WTC11 (cell line): ENCODE results near the gene PFDN5.

Source experiments
- ELF4 ChIP-seq: sonication (generic); formaldehyde crosslinking; IDR thresholded peaks from 2 replicates; pipeline ENCODE4 v1.8.1; 2022; ENCODE audit warnings: low read depth, mild to moderate bottlenecking, moderate library complexity, missing genetic modification reagents
- NFYB ChIP-seq: sonication (generic); formaldehyde crosslinking; conservative IDR thresholded peaks from 2 replicates; pipeline ENCODE4 v1.8.0; 2022; ENCODE audit warnings: low read depth, missing genetic modification reagents
- NR3C1 ChIP-seq: sonication (generic); formaldehyde crosslinking; conservative IDR thresholded peaks from 2 replicates; pipeline ENCODE4 v1.8.1; 2023; ENCODE audit warnings: low read depth, mild to moderate bottlenecking, missing genetic modification reagents
- SP1 ChIP-seq: sonication (generic); formaldehyde crosslinking; conservative IDR thresholded peaks from 2 replicates; pipeline ENCODE4 v1.8.1; 2022; ENCODE audit warnings: missing genetic modification reagents
- ZNF138 ChIP-seq: sonication (generic); formaldehyde crosslinking; conservative IDR thresholded peaks from 2 replicates; pipeline ENCODE4 v1.8.1; 2022; ENCODE audit warnings: mild to moderate bottlenecking, moderate library complexity, missing genetic modification reagents
- ZNF317 ChIP-seq: sonication (generic); formaldehyde crosslinking; IDR thresholded peaks from 2 replicates; pipeline ENCODE4 v1.8.1; 2023; ENCODE audit warnings: low read depth, mild to moderate bottlenecking, moderate library complexity, missing genetic modification reagents, borderline replicate concordance
- ZNF416 ChIP-seq: fragments of 250-450 bp; sonication (Bioruptor Pico); IDR thresholded peaks from 2 replicates; pipeline ENCODE4 v1.9.0; 2021; ENCODE audit warnings: mild to moderate bottlenecking, inconsistent platforms
- TF ChIP-seq, protein P1 (sequence below): fragments of 200-600 bp; IDR thresholded peaks from 2 replicates; pipeline ENCODE4 v1.8.0; 2022; ENCODE audit warnings: antibody characterized with exemption
- TF ChIP-seq, protein P2 (sequence below): sonication (generic); formaldehyde crosslinking; IDR thresholded peaks from 2 replicates; pipeline ENCODE4 v1.8.1; 2023; ENCODE audit warnings: mild to moderate bottlenecking, missing genetic modification reagents, borderline replicate concordance
- TF ChIP-seq, protein P3 (sequence below): sonication (generic); formaldehyde crosslinking; IDR thresholded peaks from 2 replicates; pipeline ENCODE4 v1.8.1; 2022; ENCODE audit warnings: mild to moderate bottlenecking, moderate library complexity, missing genetic modification reagents
- TF ChIP-seq, protein P4 (sequence below): sonication (generic); formaldehyde crosslinking; IDR thresholded peaks from 2 replicates; pipeline ENCODE4 v1.8.1; 2023; ENCODE audit warnings: mild to moderate bottlenecking, missing genetic modification reagents, moderate library complexity
- TF ChIP-seq, protein P5 (sequence below): sonication (generic); formaldehyde crosslinking; IDR thresholded peaks from 2 replicates; pipeline ENCODE4 v1.8.0; 2022; ENCODE audit warnings: mild to moderate bottlenecking, missing genetic modification reagents
- TF ChIP-seq, protein P6 (sequence below): sonication (generic); formaldehyde crosslinking; IDR thresholded peaks from 2 replicates; pipeline ENCODE4 v1.8.0; 2022; ENCODE audit warnings: mild to moderate bottlenecking, missing genetic modification reagents

DNA sequence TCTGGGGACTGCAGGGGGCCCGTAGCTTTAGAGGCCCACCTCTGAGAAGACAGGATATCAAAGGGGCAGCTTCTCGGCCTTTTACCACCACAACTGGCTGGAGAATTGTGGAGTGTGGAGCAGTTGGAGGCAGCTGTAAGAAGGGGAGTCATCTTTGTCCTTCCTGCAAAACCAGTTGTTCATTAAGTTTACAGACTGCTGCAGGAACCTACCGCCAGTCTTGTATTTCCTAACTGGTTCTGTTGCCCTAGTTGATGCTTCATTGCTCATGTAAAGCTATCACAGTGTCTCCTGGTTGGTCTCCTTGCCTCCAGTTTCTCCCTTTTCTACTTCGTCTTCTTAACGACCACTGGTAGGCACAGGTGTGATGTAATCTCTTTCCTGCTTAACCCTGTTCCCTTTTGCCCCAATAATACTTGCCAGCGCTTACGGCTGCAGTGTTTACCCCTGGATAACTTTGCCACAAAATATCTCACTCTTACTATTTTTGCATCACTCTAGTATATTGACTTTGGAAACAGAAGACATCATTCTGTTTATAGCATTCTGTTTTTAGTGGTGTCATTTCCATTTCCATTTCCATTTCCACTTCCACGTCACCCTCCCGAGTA is 15.3 kb upstream of the PFDN5 start:
- TF ChIP-seq, protein P1, sequence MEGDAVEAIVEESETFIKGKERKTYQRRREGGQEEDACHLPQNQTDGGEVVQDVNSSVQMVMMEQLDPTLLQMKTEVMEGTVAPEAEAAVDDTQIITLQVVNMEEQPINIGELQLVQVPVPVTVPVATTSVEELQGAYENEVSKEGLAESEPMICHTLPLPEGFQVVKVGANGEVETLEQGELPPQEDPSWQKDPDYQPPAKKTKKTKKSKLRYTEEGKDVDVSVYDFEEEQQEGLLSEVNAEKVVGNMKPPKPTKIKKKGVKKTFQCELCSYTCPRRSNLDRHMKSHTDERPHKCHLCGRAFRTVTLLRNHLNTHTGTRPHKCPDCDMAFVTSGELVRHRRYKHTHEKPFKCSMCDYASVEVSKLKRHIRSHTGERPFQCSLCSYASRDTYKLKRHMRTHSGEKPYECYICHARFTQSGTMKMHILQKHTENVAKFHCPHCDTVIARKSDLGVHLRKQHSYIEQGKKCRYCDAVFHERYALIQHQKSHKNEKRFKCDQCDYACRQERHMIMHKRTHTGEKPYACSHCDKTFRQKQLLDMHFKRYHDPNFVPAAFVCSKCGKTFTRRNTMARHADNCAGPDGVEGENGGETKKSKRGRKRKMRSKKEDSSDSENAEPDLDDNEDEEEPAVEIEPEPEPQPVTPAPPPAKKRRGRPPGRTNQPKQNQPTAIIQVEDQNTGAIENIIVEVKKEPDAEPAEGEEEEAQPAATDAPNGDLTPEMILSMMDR = no peak
- TF ChIP-seq SP1 (CRISPR knock-in tag) (no peak), ZNF138 (CRISPR knock-in tag) (no peak), NR3C1 (CRISPR knock-in tag) (no peak), ZNF317 (CRISPR knock-in tag) (no peak), ZNF416 (CRISPR knock-in tag) (no peak), NFYB (CRISPR knock-in tag) (no peak), ELF4 (CRISPR knock-in tag) (no peak)
- TF ChIP-seq, protein P2, sequence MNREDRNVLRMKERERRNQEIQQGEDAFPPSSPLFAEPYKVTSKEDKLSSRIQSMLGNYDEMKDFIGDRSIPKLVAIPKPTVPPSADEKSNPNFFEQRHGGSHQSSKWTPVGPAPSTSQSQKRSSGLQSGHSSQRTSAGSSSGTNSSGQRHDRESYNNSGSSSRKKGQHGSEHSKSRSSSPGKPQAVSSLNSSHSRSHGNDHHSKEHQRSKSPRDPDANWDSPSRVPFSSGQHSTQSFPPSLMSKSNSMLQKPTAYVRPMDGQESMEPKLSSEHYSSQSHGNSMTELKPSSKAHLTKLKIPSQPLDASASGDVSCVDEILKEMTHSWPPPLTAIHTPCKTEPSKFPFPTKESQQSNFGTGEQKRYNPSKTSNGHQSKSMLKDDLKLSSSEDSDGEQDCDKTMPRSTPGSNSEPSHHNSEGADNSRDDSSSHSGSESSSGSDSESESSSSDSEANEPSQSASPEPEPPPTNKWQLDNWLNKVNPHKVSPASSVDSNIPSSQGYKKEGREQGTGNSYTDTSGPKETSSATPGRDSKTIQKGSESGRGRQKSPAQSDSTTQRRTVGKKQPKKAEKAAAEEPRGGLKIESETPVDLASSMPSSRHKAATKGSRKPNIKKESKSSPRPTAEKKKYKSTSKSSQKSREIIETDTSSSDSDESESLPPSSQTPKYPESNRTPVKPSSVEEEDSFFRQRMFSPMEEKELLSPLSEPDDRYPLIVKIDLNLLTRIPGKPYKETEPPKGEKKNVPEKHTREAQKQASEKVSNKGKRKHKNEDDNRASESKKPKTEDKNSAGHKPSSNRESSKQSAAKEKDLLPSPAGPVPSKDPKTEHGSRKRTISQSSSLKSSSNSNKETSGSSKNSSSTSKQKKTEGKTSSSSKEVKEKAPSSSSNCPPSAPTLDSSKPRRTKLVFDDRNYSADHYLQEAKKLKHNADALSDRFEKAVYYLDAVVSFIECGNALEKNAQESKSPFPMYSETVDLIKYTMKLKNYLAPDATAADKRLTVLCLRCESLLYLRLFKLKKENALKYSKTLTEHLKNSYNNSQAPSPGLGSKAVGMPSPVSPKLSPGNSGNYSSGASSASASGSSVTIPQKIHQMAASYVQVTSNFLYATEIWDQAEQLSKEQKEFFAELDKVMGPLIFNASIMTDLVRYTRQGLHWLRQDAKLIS (CRISPR knock-in tag) = no peak
- TF ChIP-seq, protein P3, sequence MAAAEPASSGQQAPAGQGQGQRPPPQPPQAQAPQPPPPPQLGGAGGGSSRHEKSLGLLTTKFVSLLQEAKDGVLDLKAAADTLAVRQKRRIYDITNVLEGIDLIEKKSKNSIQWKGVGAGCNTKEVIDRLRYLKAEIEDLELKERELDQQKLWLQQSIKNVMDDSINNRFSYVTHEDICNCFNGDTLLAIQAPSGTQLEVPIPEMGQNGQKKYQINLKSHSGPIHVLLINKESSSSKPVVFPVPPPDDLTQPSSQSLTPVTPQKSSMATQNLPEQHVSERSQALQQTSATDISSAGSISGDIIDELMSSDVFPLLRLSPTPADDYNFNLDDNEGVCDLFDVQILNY = no peak
- TF ChIP-seq, protein P4, sequence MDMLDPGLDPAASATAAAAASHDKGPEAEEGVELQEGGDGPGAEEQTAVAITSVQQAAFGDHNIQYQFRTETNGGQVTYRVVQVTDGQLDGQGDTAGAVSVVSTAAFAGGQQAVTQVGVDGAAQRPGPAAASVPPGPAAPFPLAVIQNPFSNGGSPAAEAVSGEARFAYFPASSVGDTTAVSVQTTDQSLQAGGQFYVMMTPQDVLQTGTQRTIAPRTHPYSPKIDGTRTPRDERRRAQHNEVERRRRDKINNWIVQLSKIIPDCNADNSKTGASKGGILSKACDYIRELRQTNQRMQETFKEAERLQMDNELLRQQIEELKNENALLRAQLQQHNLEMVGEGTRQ (CRISPR knock-in tag) = no peak
- TF ChIP-seq, protein P5, sequence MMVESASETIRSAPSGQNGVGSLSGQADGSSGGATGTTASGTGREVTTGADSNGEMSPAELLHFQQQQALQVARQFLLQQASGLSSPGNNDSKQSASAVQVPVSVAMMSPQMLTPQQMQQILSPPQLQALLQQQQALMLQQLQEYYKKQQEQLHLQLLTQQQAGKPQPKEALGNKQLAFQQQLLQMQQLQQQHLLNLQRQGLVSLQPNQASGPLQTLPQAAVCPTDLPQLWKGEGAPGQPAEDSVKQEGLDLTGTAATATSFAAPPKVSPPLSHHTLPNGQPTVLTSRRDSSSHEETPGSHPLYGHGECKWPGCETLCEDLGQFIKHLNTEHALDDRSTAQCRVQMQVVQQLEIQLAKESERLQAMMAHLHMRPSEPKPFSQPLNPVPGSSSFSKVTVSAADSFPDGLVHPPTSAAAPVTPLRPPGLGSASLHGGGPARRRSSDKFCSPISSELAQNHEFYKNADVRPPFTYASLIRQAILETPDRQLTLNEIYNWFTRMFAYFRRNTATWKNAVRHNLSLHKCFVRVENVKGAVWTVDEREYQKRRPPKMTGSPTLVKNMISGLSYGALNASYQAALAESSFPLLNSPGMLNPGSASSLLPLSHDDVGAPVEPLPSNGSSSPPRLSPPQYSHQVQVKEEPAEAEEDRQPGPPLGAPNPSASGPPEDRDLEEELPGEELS (CRISPR knock-in tag) = no peak
- TF ChIP-seq, protein P6, sequence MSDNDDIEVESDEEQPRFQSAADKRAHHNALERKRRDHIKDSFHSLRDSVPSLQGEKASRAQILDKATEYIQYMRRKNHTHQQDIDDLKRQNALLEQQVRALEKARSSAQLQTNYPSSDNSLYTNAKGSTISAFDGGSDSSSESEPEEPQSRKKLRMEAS = no peak
